ENCODE data around the gene CD47. TPM values are rescaled to one million over a fixed set of nuclear protein-coding genes. Genes with fewer than 3 reads are reported as not detected.

CD47 gene
- total RNA-seq, 2 experiments from 2014 or later, result 145 to 161 TPM

DNA sequence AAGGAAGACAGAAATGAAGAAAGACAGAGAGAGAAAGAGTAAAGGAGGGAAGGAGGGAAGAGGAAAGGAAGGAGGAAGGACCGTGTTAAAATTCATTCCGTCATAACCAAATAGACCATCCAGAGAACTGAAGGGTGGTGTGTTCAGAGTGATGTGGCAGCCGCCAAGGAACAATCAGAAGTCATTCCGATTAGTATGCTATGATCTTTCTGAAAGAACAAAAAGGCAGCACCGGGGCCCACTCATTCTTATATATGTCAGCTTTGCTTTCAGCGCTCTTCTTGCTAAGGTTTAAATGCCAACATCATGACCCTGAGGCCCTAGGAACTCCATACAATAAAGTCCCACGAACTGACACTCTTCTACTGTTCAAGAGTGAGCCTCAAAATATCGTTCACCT, 78.5 kb downstream of the CD47 start:
- Mint-ChIP-seq H3K36me3 (ENCODE audit: low read depth) (no peaks in the 10 kb centered on the region), H3K9me3 (no peaks in the 10 kb centered on the region), H3K4me3 (no peak overlapping the region), H3K4me1 (no peaks in the 10 kb centered on the region), H3K27me3 (peaks cover 2% of the 10 kb centered on the region), H3K27ac (no peak overlapping the region)
- CTCF ChIA-PET, result interaction anchor here (1.4 kb wide), 1 partner anchor 17 kb away, joined by 3 read pairs; no protein-coding TSS in a partner anchor
- DNase-seq, result no peak
- POLR2A ChIA-PET, result no interaction called here

DNA sequence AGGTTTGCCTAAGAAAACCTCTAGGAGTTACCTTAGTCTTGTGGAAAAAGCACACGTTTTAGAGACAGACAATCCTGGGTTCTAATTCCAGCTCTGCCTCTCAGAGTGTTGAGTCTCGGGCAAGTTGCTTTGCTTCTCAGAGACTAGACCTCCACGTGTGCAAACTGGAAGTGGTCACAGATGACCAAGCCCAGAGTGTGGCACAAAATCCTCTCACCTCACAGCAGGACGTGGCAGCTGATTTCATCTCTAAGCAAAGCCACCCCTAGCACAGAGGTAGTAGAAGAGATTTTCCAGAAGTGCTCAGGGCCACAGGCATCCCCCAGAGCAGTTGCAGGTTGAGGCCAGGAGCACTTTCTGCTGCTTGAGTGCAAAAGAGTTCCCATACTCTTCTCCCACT, 79.2 kb downstream of the CD47 start:
- Mint-ChIP-seq H3K36me3 (ENCODE audit: low read depth) (no peaks in the 10 kb centered on the region), H3K27ac (no peak overlapping the region), H3K27me3 (peaks cover 4% of the 10 kb centered on the region), H3K4me3 (no peak overlapping the region), H3K4me1 (no peaks in the 10 kb centered on the region), H3K9me3 (no peaks in the 10 kb centered on the region)
- ChIA-PET POLR2A (no interaction called here), CTCF (interaction anchor here (0.6 kb wide), 1 partner anchor 131 kb away, joined by 3 read pairs; no protein-coding TSS in a partner anchor)
- no peak for DNase-seq

DNA sequence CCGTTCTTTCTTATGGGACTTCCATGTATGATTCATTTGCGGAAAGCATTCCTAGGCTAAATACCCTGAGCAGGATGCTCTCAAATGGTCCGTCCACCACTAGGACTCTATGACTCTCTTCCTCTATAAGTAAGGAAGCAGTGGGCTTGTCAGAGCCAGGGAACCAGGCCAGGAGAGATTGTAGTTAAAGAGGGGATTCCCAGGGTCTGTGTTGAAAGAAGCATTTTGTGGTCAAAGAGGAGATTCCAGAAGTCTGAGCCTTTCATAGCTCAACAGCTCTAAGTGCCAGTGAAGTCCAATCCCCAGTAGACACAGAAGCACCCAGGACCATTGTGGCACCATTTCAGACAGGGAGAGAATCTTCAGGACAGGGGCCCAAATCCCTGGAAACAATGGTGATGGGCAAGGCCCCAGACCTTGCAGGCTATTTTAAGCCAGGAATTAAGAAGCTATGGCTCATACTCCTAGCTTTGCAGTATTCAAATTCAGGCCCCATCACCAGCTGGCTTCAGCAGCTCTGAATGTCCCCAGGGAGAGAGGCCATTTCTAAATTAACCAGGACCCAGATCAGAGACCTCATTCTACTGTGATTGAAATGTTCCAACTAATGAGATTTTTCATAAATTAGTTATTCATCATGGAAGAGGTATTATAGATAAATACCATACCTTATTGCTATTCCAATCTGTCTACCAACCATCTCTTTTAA, 81.7 kb downstream of the CD47 start:
- CTCF ChIA-PET, result no interaction called here
- POLR2A ChIA-PET, result no interaction called here
- DNase-seq, result no peak
- peaks cover 7% of the 10 kb centered on the region for H3K27me3 Mint-ChIP-seq
- H3K27ac Mint-ChIP-seq, result no peak overlapping the region
- no peak overlapping the region for H3K4me3 Mint-ChIP-seq
- H3K36me3 Mint-ChIP-seq (ENCODE audit: low read depth), result no peaks in the 10 kb centered on the region
- H3K4me1 Mint-ChIP-seq, result peaks cover 1% of the 10 kb centered on the region
- H3K9me3 Mint-ChIP-seq, result no peaks in the 10 kb centered on the region

DNA sequence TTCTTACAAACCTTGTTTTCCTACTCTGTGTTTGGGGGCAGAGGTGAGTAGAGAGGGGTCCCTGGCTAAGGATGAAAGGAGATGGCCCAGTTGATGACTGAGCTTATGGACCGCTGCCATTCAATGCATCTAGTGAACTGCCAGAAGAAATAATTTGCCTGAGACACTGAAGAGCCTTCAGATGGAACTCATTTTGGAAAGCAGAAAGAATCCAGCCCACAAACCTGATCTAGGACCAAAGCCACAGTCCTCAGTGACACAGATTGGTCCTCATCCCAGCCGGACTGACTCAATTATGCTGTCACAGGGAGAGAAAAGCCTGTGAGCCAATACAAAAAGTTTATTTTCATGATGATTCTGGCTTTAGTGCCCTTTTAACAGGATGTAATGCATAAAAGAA, 82.7 kb downstream of the CD47 start:
- Mint-ChIP-seq H3K27me3 (peaks cover 7% of the 10 kb centered on the region), H3K4me1 (peaks cover 1% of the 10 kb centered on the region), H3K9me3 (no peaks in the 10 kb centered on the region), H3K27ac (no peak overlapping the region), H3K36me3 (ENCODE audit: low read depth) (no peaks in the 10 kb centered on the region), H3K4me3 (no peak overlapping the region)
- POLR2A ChIA-PET, result no interaction called here
- DNase-seq, result no peak
- CTCF ChIA-PET, result interaction anchor here (1.3 to 2.0 kb wide), 2 partner anchors 12 to 20 kb away, joined by 3 to 6 read pairs; no protein-coding TSS in a partner anchor

DNA sequence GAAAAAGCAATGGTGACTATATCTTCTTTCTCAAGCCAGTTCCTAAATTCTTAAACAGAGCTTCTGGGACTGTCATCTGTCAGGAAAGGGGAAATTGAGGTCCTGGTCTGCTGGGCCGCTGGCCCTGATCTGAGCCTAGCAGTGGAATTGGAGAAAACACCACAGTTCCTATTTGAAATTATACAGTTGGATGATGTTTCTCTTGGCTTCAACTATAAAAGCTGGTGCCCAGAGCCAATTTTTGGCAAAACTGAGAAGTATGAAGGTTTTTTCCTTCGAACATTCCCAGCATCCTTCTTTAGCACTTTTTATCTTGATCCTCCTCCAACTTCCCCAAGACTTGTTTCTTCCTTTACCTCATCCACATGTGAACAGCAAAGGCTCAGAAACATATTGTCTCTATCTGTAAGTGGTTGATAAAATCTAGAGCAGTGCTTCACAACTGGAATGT, 83.9 kb downstream of the CD47 start:
- no peak for DNase-seq
- Mint-ChIP-seq H3K4me1 (peaks cover 1% of the 10 kb centered on the region), H3K9me3 (no peaks in the 10 kb centered on the region), H3K27me3 (peaks cover 5% of the 10 kb centered on the region), H3K36me3 (ENCODE audit: low read depth) (no peaks in the 10 kb centered on the region), H3K4me3 (no peak overlapping the region), H3K27ac (no peak overlapping the region)
- ChIA-PET CTCF (interaction anchor here (0.6 to 2.0 kb wide), 4 partner anchors 10 to 332 kb away, joined by 3 to 6 read pairs (median 3); no protein-coding TSS in a partner anchor), POLR2A (no interaction called here)

DNA sequence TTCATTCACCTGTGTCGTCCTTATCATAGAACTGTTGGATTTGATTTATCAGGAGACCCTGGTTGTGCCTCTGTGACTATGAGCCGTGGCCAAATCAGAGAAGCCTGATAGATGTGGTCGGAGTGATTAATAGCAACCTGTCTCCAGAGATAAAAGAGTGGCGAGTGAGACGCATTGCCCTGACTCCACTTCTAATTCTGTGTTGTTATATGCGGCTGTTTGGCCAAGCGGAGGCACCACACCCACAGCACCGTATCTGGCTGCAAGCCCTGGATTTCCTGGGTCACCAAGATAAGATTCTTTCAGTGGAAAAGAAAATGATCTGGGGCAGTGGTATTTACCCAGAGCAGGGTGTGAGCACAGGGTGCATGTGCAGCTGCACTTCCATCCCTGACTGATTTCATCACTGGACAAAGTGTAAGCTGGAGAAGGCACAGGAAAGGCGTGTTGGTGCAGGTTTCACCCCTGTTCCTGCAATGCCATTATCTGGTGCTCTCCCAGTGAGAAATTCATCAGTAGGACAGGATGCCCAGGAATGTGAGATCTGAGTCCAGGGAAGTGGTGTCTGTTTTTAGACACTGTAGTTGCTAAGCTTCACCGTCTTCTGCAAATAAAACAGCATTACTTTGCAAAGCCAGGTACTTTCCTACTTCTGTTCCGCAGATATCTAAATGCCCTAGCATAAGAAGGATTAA, 84.6 kb downstream of the CD47 start:
- H3K36me3 Mint-ChIP-seq (ENCODE audit: low read depth), result no peaks in the 10 kb centered on the region
- CTCF ChIA-PET, result interaction anchor here (1.2 to 2.0 kb wide), 2 partner anchors 13 to 22 kb away, joined by 3 to 6 read pairs; no protein-coding TSS in a partner anchor
- no peaks in the 10 kb centered on the region for H3K9me3 Mint-ChIP-seq
- peaks cover 1% of the 10 kb centered on the region for H3K4me1 Mint-ChIP-seq
- peaks cover 5% of the 10 kb centered on the region for H3K27me3 Mint-ChIP-seq
- DNase-seq, result no peak
- POLR2A ChIA-PET, result no interaction called here
- H3K4me3 Mint-ChIP-seq, result no peak overlapping the region
- no peak overlapping the region for H3K27ac Mint-ChIP-seq

DNA sequence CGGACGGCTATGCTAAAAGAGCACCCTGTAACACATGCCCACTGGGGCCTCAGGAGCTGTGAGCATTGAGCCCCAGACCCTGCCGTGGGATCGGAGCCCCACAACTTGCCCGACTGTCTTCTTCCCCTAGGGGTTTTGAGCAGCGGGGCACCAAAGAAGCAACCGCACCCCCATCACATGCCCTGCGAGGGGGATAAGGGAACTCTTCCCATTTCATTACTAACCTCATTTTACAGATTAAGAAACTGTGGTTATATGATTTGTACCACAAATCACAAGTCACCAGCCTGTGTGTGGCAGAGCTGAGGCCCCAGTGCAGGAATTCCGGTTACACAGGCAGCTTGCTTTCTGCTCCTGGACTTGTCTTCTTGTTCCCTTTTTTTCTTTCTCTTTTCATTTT, 86.2 kb downstream of the CD47 start:
- POLR2A ChIA-PET, result no interaction called here
- Mint-ChIP-seq H3K4me3 (no peak overlapping the region), H3K27me3 (peaks cover 5% of the 10 kb centered on the region), H3K36me3 (ENCODE audit: low read depth) (no peaks in the 10 kb centered on the region), H3K9me3 (no peaks in the 10 kb centered on the region), H3K4me1 (peaks cover 1% of the 10 kb centered on the region), H3K27ac (no peak overlapping the region)
- CTCF ChIA-PET, result interaction anchor here (1.3 kb wide), 1 partner anchor 11 kb away, joined by 3 read pairs; no protein-coding TSS in a partner anchor
- no peak for DNase-seq

DNA sequence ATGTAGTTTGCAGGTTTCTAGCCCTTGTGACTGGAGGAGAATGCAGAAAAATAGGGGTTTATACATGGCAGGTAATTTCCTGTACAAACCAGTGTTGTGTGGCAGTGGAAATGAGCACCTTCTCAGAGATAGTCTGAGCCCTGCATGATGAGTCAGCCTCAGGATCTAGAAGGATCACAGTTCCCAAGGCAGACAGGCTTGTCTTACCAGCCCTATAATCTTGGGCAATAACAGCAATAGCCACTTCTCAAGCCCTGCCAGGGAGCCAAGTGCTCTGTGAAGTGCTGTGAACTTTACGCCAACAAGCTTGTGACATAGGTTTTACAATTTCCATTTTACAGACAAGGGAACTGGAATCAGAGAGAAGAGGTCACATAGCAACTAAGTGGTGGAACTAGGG, 89.4 kb downstream of the CD47 start:
- CTCF ChIA-PET, result no interaction called here
- Mint-ChIP-seq H3K27ac (no peak overlapping the region), H3K4me3 (no peak overlapping the region), H3K4me1 (peaks cover 1% of the 10 kb centered on the region), H3K36me3 (ENCODE audit: low read depth) (no peaks in the 10 kb centered on the region), H3K9me3 (no peaks in the 10 kb centered on the region), H3K27me3 (peaks cover 2% of the 10 kb centered on the region)
- POLR2A ChIA-PET, result no interaction called here
- DNase-seq, result no peak

DNA sequence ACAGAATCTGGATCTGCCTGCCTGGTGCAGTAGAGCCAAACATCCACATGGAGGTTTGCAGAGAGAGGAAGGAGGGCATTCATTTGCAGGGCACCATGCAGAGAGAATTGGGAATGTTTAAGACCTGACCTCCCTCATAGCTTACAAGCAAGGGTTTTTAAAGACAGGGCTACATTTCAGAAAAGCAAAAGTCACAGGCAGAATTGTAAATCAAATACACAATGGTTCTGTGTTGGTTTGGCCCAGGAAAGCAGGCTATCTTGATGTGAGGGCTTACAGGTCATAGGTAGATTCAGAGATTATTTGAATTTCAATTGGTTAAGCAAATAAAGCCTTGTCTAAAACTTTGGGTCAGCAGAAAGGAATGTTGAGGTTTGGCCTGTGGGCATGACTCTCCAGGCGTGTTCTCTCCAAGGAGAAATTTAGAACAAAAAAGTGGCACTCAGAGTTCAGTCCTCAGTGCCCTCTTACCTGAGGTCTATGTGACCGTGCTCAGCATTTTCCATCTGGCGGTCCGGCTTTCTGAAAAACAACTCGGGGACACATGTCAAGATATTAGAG, 91.5 kb downstream of the CD47 start:
- Mint-ChIP-seq H3K27me3 (no peaks in the 10 kb centered on the region), H3K4me1 (no peaks in the 10 kb centered on the region), H3K36me3 (ENCODE audit: low read depth) (no peaks in the 10 kb centered on the region), H3K4me3 (no peak overlapping the region), H3K9me3 (no peaks in the 10 kb centered on the region), H3K27ac (no peak overlapping the region)
- POLR2A ChIA-PET, result no interaction called here
- CTCF ChIA-PET, result no interaction called here
- DNase-seq, result no peak

DNA sequence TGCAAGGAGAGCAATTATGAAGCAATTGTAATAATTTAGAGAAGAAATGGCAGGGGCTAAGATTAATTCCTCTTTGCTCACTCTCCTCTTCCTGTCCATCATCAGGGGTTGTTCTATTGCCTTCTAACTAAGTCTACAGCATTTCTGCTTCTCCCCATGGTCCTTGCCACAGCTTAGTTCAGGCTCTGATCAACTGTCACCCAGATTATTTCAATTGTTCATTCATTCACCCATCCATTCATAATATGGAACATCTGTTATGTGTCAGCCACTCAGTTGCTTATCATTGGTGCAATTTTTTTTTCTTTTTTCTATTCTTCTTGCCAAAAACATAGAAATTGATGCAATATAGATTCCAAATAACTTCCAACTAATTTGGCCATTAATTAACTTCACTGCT, 93.2 kb downstream of the CD47 start:
- Mint-ChIP-seq H3K27ac (no peak overlapping the region), H3K27me3 (no peaks in the 10 kb centered on the region), H3K36me3 (ENCODE audit: low read depth) (no peaks in the 10 kb centered on the region), H3K4me3 (no peak overlapping the region), H3K4me1 (no peaks in the 10 kb centered on the region), H3K9me3 (no peaks in the 10 kb centered on the region)
- no peak for DNase-seq
- POLR2A ChIA-PET, result no interaction called here
- CTCF ChIA-PET, result interaction anchor here (1.4 kb wide), 1 partner anchor 12 kb away, joined by 3 read pairs; no protein-coding TSS in a partner anchor

DNA sequence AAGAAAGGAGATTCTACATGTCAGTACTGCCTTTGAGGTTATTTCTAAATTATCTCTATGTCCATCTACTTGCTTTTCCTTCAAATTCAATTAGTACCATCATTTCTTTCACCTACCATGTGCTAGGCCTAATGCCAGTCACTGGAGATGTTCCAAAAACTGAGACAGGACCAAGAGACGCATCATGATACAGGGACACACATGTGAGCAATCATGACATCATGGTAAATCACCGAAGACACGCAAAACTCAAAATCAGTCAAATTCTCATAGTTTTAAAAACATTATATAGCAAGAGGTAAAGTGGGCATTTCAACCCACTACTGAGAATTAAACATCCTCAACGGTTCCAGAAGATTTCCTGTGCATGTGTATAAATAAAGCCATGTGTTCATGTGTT, 95.0 kb downstream of the CD47 start:
- no peak overlapping the region for H3K4me3 Mint-ChIP-seq
- H3K4me1 Mint-ChIP-seq, result no peaks in the 10 kb centered on the region
- no peaks in the 10 kb centered on the region for H3K36me3 Mint-ChIP-seq (ENCODE audit: low read depth)
- H3K27ac Mint-ChIP-seq, result no peak overlapping the region
- H3K9me3 Mint-ChIP-seq, result no peaks in the 10 kb centered on the region
- CTCF ChIA-PET, result interaction anchor here (1.1 to 1.5 kb wide), 2 partner anchors 12 to 17 kb away, joined by 3 read pairs; no protein-coding TSS in a partner anchor
- H3K27me3 Mint-ChIP-seq, result no peaks in the 10 kb centered on the region
- DNase-seq, result no peak
- POLR2A ChIA-PET, result no interaction called here

DNA sequence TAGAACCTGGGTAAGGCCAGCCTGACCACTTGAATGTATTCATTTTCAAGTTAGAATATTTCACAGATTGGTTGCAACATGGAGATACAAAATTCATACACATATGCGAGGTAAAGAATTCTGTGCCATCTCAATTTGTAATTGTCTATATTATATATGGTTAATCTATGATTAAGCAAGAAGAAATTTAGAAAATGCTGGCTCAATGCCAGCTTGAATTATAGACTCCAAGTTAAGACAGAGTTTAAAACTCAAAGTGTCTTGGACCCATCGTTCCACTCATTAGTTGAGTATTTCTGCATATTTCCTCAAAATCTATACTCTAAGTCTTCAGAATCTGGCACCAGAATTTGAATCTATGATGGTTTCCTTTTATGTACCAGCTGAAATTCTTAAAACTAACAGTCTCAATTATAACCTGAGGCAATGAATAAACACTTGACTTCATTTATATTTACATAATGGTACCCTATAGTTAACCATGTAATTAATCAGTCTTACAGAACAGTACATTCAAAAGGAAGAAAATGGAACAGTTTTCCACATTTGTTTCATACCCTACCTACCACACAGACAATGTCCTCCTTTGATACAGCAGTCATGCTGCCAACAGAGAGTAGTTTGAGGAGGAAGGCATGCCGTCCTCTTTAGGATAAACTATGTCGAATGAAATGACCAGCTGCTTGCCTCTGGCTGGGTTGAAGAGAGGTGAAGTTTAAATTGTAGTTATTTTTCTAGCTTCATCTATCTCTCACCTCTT, 95.7 kb downstream of the CD47 start:
- POLR2A ChIA-PET, result no interaction called here
- H3K9me3 Mint-ChIP-seq, result no peaks in the 10 kb centered on the region

More for the DNA sequence above, 95.7 kb downstream of the CD47 start:
- Mint-ChIP-seq H3K36me3 (ENCODE audit: low read depth) (no peaks in the 10 kb centered on the region), H3K4me1 (no peaks in the 10 kb centered on the region), H3K27ac (no peak overlapping the region), H3K4me3 (no peak overlapping the region), H3K27me3 (no peaks in the 10 kb centered on the region)
- CTCF ChIA-PET, result interaction anchor here (1.1 kb wide), 1 partner anchor 18 kb away, joined by 3 read pairs; no protein-coding TSS in a partner anchor
- DNase-seq, result no peak

All from activated CD4-positive, alpha-beta T cell treated with anti-CD3 and anti-CD28 coated beads, Interleukin-2, amount 10 ng/mL, durations not matched to agents 7 days and 5 days (primary cell).